ENCODE measurements around the gene DIO3. TPM values are rescaled to one million over a fixed set of nuclear protein-coding genes. Genes with fewer than 3 reads are reported as not detected.

The DIO3 gene
- polyA plus RNA-seq, 3 donors = not detected

DNA sequence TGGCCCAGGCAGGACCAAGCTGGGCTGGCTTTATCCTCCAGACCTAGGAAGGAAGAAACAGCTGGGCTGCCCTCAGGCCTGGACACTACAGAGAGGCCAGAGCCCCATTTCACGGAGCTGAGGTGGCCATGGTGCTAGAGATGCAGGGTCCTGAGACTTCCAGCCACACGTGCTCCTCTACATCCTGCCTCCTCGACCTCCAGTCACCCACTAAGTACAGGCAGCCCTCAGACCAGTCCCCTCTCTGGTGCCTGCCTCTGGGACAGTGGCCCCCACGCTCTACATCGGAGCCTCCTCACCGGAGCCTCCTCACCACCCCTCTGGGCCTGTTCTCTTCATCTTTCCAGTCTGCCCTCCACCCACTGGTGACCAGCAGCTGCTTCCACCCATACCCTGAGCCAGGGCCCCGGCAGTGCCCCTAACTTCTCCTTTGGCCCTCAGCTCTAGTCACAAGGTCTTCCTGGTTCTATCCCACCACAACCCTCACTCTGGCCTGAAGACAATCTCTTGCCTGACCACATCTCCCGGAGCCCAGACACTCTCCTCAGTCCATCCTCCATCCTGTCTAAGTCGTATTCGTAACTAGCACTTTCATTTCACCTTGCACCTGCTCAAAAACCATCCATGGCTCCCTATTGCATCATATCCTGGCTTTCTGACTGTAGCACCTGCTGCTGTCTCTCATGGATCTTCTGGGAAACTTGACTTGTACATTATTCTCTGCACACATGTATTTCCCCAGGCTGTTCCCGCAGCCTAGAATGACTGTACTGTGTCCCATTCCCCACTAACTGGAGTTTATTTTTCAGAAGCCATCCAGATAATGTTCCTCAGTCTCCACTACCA, 43.9 kb downstream of the DIO3 start:
- H3K4me1 Mint-ChIP-seq = no peaks in the 10 kb centered on the region
- TF ChIP-seq, protein P1, sequence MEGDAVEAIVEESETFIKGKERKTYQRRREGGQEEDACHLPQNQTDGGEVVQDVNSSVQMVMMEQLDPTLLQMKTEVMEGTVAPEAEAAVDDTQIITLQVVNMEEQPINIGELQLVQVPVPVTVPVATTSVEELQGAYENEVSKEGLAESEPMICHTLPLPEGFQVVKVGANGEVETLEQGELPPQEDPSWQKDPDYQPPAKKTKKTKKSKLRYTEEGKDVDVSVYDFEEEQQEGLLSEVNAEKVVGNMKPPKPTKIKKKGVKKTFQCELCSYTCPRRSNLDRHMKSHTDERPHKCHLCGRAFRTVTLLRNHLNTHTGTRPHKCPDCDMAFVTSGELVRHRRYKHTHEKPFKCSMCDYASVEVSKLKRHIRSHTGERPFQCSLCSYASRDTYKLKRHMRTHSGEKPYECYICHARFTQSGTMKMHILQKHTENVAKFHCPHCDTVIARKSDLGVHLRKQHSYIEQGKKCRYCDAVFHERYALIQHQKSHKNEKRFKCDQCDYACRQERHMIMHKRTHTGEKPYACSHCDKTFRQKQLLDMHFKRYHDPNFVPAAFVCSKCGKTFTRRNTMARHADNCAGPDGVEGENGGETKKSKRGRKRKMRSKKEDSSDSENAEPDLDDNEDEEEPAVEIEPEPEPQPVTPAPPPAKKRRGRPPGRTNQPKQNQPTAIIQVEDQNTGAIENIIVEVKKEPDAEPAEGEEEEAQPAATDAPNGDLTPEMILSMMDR (IDR thresholded peaks at IDR 0.05) = no peak
- H3K27ac Mint-ChIP-seq = no peak overlapping the region
- Histone ChIP-seq H3K27me3 (ENCODE audit: control insufficient read depth in 2 of 2, insufficient read depth in 2 of 2, low read length in 2 of 2) (peaks cover 0 to 8% of the 10 kb centered on the region in 2 donors), H3K79me2 (ENCODE audit: insufficient read depth, low read length) (no peaks in the 10 kb centered on the region), H3K4me3 (replicated peaks in 1 of 3; ENCODE audit: low read depth in 2 of 3, low read length in 3 of 3) (no peak overlapping the region), H3K27ac (ENCODE audit: low read depth in 1 of 2, low read length in 2 of 2) (no peak overlapping the region), H3K4me1 (ENCODE audit: control insufficient read depth in 1 of 2, insufficient read depth in 2 of 2, low read length in 2 of 2) (no peaks in the 10 kb centered on the region), H3K4me2 (replicated peaks; ENCODE audit: extremely low read depth, low read length, poor library complexity, severe bottlenecking) (no peak overlapping the region), H4K20me1 (ENCODE audit: insufficient read depth, low read length) (no peaks in the 10 kb centered on the region), H3K36me3 (replicated peaks in 1 of 2; ENCODE audit: control insufficient read depth in 1 of 2, insufficient read depth in 2 of 2, low read length in 2 of 2) (no peaks in the 10 kb centered on the region), H3K9me3 (replicated peaks in 1 of 2; ENCODE audit: control insufficient read depth in 1 of 2, insufficient read depth in 1 of 2, low read length in 2 of 2) (no peaks in the 10 kb centered on the region), H2AFZ (ENCODE audit: insufficient read depth, low read depth, low read length, poor library complexity, severe bottlenecking) (no peak overlapping the region), H3K9ac (ENCODE audit: insufficient read depth, low read length, poor library complexity, severe bottlenecking) (no peak overlapping the region)
- no peak for DNase-seq
- H3K4me3 Mint-ChIP-seq = no peak overlapping the region
- peaks cover 14 to 32% (median 18%) of the 10 kb centered on the region in 3 donors for H3K27me3 Mint-ChIP-seq (ENCODE audit: low read depth in 3 of 3)
- intact Hi-C loops (cut with micrococcal nuclease) = no loop called here
- H3K9me3 Mint-ChIP-seq = no peaks in the 10 kb centered on the region
- WGBS (ENCODE audit: insufficient coverage) = 75% methylated on average over 11 of the region's 11 CpGs
- no peaks in the 10 kb centered on the region for H3K36me3 Mint-ChIP-seq

DNA sequence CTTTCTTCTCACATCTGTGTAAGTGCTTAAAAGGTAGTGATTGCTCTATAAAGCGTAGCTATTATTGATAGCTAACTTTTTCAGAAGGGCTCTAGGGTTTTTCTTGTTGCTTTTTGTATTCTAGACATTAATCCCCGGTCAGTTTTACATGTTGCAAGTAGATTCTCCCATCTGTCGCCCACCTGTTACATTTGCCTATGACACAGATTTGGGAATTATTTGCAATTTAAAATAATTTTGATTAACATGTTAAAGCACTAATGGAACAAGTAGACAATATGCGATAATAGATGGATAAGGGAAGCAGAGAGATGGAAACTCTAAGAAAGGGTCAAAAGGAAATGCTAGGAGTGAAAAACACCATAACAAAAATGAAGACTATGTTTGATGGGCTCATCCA, 44.5 kb downstream of the DIO3 start:
- Histone ChIP-seq H3K9ac (ENCODE audit: insufficient read depth, low read length, poor library complexity, severe bottlenecking) (no peak overlapping the region), H3K4me1 (ENCODE audit: control insufficient read depth in 1 of 2, insufficient read depth in 2 of 2, low read length in 2 of 2) (no peaks in the 10 kb centered on the region), H2AFZ (ENCODE audit: insufficient read depth, low read depth, low read length, poor library complexity, severe bottlenecking) (no peak overlapping the region), H3K4me2 (replicated peaks; ENCODE audit: extremely low read depth, low read length, poor library complexity, severe bottlenecking) (no peak overlapping the region), H3K79me2 (ENCODE audit: insufficient read depth, low read length) (no peaks in the 10 kb centered on the region), H3K27ac (ENCODE audit: low read depth in 1 of 2, low read length in 2 of 2) (no peak overlapping the region), H3K4me3 (replicated peaks in 1 of 3; ENCODE audit: low read depth in 2 of 3, low read length in 3 of 3) (no peak overlapping the region), H3K27me3 (ENCODE audit: control insufficient read depth in 2 of 2, insufficient read depth in 2 of 2, low read length in 2 of 2) (peaks cover 0 to 10% of the 10 kb centered on the region in 2 donors), H3K36me3 (replicated peaks in 1 of 2; ENCODE audit: control insufficient read depth in 1 of 2, insufficient read depth in 2 of 2, low read length in 2 of 2) (no peaks in the 10 kb centered on the region), H4K20me1 (ENCODE audit: insufficient read depth, low read length) (no peaks in the 10 kb centered on the region), H3K9me3 (replicated peaks in 1 of 2; ENCODE audit: control insufficient read depth in 1 of 2, insufficient read depth in 1 of 2, low read length in 2 of 2) (no peaks in the 10 kb centered on the region)
- intact Hi-C loops (cut with micrococcal nuclease) = no loop called here
- H3K9me3 Mint-ChIP-seq = no peaks in the 10 kb centered on the region
- TF ChIP-seq, protein P1 (IDR thresholded peaks at IDR 0.05) = no peak
- H3K27ac Mint-ChIP-seq = no peak overlapping the region
- no peak for DNase-seq
- H3K36me3 Mint-ChIP-seq = no peaks in the 10 kb centered on the region
- H3K4me3 Mint-ChIP-seq = no peak overlapping the region
- H3K27me3 Mint-ChIP-seq (ENCODE audit: low read depth in 3 of 3) = peaks cover 14 to 32% (median 22%) of the 10 kb centered on the region in 3 donors
- no CpG with 5 or more reads among the region's 4 CpGs for WGBS (ENCODE audit: insufficient coverage)
- no peaks in the 10 kb centered on the region for H3K4me1 Mint-ChIP-seq

Other genes with a start within 250 kb of the DIO3 start
- gene PPP2R5C, start 200.2 kb downstream of the DIO3 start, polyA plus RNA-seq = 10 to 100 TPM; 61.9 to 72.5 (median 64.0) TPM

Data from CD14-positive monocyte (primary cell).